BJ (cell line): ENCODE results near the gene DGLUCY. TPM values are rescaled to one million over a fixed set of nuclear protein-coding genes. Genes with fewer than 3 reads are reported as not detected.
"Not testable (repeated sequence)": the region's sequence is repeated elsewhere in the genome, so short reads cannot be mapped to it uniquely, and the experiment has no call there.

Experiments
- CTCF ChIA-PET: fragments of 350-600 bp; formaldehyde crosslinking; extraction: SDS; loops from one replicate; lab custom pipeline; 2021; ENCODE audit warnings: antibody characterized with exemption, inconsistent platforms; lab: Yijun Ruan, JAX
- POLR2A ChIA-PET: fragments of 300-600 bp; sonication (Branson Sonifier 250); formaldehyde crosslinking; extraction: SDS; loops from one replicate; lab custom pipeline; 2021; ENCODE audit warnings: antibody characterized with exemption; lab: Charles Lee
- DNase-seq: peaks from one replicate; pipeline ENCODE4 v3.0.0-alpha.2; 2011; ENCODE audit warnings: low read depth
- H3K27me3 ChIP-seq: 2 replicates; pipeline ENCODE4 v1.6.0; 2011; ENCODE audit warnings: low read length; ENCODE audit not compliant: control insufficient read depth, insufficient read depth
- H3K36me3 ChIP-seq: 2 replicates; pipeline ENCODE4 v1.5.1; 2011; ENCODE audit warnings: low read length; ENCODE audit not compliant: control insufficient read depth, insufficient read depth
- H3K4me3 ChIP-seq: 2 replicates; pipeline ENCODE4 v1.5.1; 2011; ENCODE audit warnings: low read depth, mild to moderate bottlenecking, control low read depth, low read length
- CTCF ChIP-seq: IDR thresholded peaks from 2 replicates; pipeline ENCODE4 v1.5.1; 2011; ENCODE audit warnings: low read depth, mild to moderate bottlenecking, control low read depth, inconsistent platforms, low read length, moderate library complexity; ENCODE audit not compliant: insufficient read depth
- polyA plus RNA-seq: library from polyadenylated mRNA; depleted of rRNA; stranded (reverse); fragments of >200 nt; gene quantifications from 2 replicates; pipeline ENCODE4 v1.2.3, GENCODE V29; 2011

Gene DGLUCY
- polyA plus RNA-seq, 1 experiment, result 18.9 TPM

- ChIA-PET CTCF (interaction anchor here (1.0 kb wide), 1 partner anchor 66 kb away, joined by 4 read pairs; no protein-coding TSS in a partner anchor), POLR2A (interaction anchor here (0.6 kb wide), 1 partner anchor 932 kb away, joined by 3 read pairs; no protein-coding TSS in a partner anchor)
- Histone ChIP-seq H3K36me3 (no peaks in the 10 kb centered on the region), H3K4me3 (no peak overlapping the region), H3K27me3 (no peaks in the 10 kb centered on the region)
- no peak for DNase-seq
- no peak for TF ChIP-seq CTCF
Measured at GRCh38 chr14:91243074-91243471, 129.2 kb downstream of the DGLUCY start.

- Histone ChIP-seq H3K27me3 (no peaks in the 10 kb centered on the region), H3K36me3 (no peaks in the 10 kb centered on the region), H3K4me3 (no peak within 1 kb of the TSS)
- POLR2A ChIA-PET, result no interaction called here
- TF ChIP-seq CTCF, result no peak
- CTCF ChIA-PET, result interaction anchor here (0.7 to 0.9 kb wide), 2 partner anchors 71 to 79 kb away, joined by 3 to 4 read pairs; no protein-coding TSS in a partner anchor
- DNase-seq, result no peak
Measured at GRCh38 chr14:91244501-91244901, 130.6 kb downstream of the DGLUCY start, which contains the start of gene GPR68. GPR68 (minus strand) TSS chr14:91244704; CDS start chr14:91235050, 9,654 bp downstream.

GRCh38 chr14:91245029-91245428, 131.2 kb downstream of the DGLUCY start:
- no peak for DNase-seq
- no peak for TF ChIP-seq CTCF
- ChIA-PET POLR2A (no interaction called here), CTCF (interaction anchor here (0.7 kb wide), 1 partner anchor 72 kb away, joined by 4 read pairs; no protein-coding TSS in a partner anchor)
- Histone ChIP-seq H3K27me3 (no peaks in the 10 kb centered on the region), H3K4me3 (no peak overlapping the region), H3K36me3 (no peaks in the 10 kb centered on the region)

GRCh38 chr14:91245616-91246015, 131.7 kb downstream of the DGLUCY start:
- CTCF ChIA-PET, H3K27me3 ChIP-seq, POLR2A ChIA-PET, DNase-seq, H3K36me3 ChIP-seq, H3K4me3 ChIP-seq: not testable (repeated sequence)

GRCh38 chr14:91246051-91246852, 132.4 kb downstream of the DGLUCY start:
- no peak overlapping the region for H3K4me3 ChIP-seq
- POLR2A ChIA-PET, result no interaction called here
- no peak for TF ChIP-seq CTCF
- H3K36me3 ChIP-seq, result no peaks in the 10 kb centered on the region
- DNase-seq, result no peak
- CTCF ChIA-PET, result interaction anchor here (0.6 kb wide), 1 partner anchor 211 kb away, joined by 3 read pairs; no protein-coding TSS in a partner anchor
- H3K27me3 ChIP-seq, result no peaks in the 10 kb centered on the region
